HG03354 (cell line): Measurements from ENCODE around the gene TIMM10.
"Not testable (repeated sequence)": the region's sequence is repeated elsewhere in the genome, so short reads cannot be mapped to it uniquely, and the experiment has no call there.

ENCODE experiments used
- ATAC-seq: cut with Tn5 transposase; IDR thresholded peaks from one replicate; pipeline ENCODE4 v1.9.1; 2021; ENCODE audit warnings: mild to moderate bottlenecking; ENCODE audit not compliant: unreplicated experiment, poor library complexity, severe bottlenecking

TIMM10 gene

DNA sequence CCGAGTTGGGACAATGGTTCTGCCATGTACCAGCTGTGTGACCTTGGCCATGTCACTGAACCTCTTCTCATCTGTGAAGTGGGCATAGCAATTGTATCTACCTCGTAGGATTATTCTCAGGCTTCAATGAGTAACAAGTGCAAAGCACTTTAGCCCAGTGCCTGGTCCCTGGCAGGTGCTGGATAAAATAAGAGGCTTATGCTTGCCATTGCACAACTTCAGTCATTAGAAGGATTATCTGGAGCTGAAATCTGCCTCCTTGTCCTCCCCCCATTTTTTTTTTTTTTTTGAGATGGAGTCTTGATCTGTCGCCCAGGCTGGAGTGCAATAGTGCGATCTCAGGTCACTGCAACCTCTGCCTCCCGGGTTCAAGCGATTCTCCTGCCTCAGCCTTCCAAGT is 14.0 kb upstream of the TIMM10 start:
- ATAC-seq = no peak

GRCh38 chr11:57543593-57543992 is 13.0 kb upstream of the TIMM10 start:
- no peak for ATAC-seq

- ATAC-seq = no peak
Observed at GRCh38 chr11:57542582-57542981, 12.0 kb upstream of the TIMM10 start.

DNA sequence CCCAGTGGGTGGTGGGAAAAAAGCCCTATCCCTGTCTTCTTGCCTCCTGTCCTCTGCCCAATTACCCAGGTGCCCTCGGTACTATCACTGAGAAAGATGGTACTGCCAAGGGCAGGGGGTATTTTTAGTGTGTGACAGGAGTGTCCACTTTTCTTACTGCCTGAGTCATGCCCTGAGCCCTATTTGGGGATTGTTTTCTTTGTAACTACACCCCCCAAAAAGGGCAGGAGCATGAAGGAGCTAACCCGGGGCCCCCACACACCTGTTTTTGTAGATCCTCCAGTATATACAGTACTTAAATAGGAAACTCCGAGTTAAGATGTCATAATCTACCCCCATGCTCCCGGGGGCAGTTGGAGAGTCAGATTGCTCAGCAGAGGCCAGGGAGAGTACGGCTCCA is 10.6 kb upstream of the TIMM10 start:
- no peak for ATAC-seq

DNA sequence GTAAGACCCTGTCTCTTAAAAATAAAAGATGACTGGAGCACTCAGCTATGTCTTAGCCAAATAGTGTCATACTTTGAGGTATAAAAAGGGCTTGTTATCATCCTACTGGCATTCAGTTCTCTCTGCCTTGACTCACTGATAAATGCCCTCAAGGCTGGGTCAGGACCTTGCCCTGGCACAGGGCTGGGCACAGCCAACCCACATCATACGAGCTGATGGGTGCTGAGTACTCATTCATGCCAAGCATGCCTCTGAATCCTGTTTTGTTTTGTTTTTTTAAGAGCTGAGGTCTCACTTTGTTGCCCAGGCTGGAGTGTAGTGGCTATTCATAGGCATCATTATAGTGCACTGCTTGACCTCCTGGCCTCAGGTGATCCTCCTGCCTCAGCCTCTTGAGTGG is 8.8 kb upstream of the TIMM10 start:
- no peak for ATAC-seq

GRCh38 chr11:57536947-57537619 is 6.5 kb upstream of the TIMM10 start, which contains the start of gene SMTNL1:
Gene SMTNL1, plus strand, starts transcription at chr11:57537595. Its CDS starts 5,048 bp downstream, at chr11:57542643.
- no peak for ATAC-seq

DNA sequence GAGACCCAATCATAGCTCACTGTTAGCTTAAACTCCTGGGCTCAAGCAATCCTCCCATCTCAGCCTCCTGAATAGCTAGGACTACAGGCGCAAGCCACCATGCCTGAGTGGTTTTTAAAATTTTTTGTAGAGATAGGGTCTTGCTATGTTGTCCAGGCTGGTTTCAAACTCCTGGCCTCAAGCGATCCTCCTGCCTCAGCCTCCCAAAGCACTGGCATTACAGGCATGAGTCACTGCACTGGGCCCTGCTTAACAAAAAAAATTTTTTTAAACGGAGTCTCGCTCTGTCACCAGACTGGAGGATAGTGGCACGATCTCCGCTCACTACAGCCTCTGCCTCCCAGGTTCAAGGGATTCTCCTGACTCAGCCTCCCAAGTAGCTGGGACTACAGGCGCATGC is 3.9 kb upstream of the TIMM10 start:
- ATAC-seq = not testable (repeated sequence)

- no peak for ATAC-seq
Observed at GRCh38 chr11:57530215-57530595, 349 bp downstream of the TIMM10 start.

DNA sequence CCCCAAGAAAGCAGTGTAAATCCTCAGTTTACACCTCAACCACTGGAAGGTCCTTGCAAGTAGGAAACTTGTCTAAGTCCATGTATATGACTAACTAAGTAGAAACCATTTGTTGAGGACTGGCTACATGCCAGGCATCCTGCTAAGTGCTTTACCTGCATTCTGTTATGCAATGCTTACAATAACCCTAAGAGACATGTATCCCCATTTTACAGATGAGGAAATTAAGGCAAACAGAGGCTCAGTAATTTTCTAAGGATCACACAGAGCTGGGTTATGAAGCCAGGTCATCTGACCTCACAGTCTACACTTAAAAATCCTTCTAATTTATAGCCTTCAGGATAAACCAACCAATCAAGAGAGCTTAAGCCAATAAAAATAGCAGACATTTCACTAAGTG is 1.5 kb downstream of the TIMM10 start:
- no peak for ATAC-seq

DNA sequence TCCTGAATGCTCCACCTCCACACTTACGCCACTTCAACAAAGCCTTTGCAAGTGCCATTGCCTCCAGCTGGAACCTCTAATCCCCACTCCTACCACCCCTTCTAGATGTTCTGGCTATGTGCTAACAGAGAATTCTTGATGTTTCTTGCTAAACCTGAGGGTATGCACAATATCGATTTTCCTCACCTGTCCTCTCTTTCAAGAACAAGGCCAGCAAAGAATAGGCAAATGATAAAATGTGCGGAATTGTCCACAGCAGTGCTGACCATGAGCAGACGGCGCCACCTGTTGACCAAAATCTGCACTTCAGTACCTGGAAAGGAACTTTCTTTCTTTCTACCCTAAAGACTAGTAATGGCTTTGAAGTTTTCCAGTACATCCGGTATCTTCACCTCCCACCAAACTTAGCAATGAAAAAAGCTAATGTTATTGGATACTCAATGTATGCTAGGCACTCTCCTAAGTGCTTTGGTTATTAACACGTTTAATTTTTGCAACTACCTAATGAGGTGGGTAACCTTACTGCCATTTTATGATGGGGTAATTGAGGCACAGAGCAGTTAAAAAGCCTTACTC is 3.4 kb downstream of the TIMM10 start:
- no peak for ATAC-seq

DNA sequence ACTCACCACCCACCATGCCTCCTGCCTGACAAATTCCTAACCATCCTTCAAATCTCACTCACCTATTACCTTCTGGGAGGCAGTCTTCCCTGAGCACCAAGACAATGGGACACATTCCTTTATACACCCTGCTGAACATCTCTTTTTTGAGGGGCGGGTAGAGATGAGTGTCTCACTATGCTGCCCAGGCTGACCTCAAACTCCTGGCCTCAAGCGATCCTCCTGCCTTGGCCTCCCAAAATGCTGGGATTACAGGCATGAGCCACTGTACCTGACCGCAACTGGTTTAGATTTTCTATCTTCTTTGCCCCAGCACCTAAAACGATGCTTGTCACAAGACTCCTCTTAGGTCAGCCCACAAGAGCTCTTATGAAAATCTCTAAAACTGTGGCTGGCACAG is 7.1 kb downstream of the TIMM10 start:
- no peak for ATAC-seq

GRCh38 chr11:57521116-57521515 is 9.4 kb downstream of the TIMM10 start:
- no peak for ATAC-seq

GRCh38 chr11:57516061-57516443 is 14.5 kb downstream of the TIMM10 start:
- no peak for ATAC-seq

DNA sequence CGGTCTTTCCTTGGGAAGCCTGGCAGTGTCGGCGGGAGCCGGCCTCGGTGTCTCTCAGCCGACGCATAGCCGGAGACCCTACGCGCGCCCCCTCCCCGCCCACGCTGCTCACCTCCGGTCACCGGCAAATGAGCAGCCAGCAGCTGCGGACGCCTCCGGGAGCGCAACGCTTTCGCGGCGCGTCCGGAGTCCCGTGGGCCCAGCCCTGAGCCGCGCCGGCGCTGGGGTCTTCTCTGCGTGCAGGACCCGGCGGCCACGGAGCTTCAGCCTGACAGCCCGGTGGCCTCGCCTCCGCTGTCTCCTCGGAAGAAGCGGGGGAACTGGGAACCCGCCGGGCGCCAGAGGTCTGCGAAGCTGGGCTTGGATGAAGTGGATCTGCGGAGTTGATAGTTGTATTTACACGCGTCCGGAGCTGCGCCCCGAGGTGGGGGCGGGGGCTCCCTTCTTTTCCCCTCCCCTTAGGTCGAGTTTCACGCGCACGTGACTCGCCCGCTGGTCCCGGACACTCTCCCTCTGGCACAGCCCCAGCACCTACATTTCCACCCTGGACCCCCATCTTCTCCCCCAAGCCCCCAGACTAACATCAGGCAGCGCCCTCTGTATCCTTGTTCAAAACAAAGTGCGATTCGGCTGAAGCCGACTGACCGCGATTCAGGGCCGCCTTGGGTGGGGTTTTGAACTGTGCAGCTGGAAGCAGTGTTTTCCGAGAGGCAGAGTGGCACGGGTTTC is 15.1 kb downstream of the TIMM10 start, which contains the start of gene SLC43A1:
Gene SLC43A1, minus strand, starts transcription at position 371 of the 729 bp plus-strand sequence. CDS start 1,591 bp downstream, outside the sequence.
- ATAC-seq = peak; percentile 49

DNA sequence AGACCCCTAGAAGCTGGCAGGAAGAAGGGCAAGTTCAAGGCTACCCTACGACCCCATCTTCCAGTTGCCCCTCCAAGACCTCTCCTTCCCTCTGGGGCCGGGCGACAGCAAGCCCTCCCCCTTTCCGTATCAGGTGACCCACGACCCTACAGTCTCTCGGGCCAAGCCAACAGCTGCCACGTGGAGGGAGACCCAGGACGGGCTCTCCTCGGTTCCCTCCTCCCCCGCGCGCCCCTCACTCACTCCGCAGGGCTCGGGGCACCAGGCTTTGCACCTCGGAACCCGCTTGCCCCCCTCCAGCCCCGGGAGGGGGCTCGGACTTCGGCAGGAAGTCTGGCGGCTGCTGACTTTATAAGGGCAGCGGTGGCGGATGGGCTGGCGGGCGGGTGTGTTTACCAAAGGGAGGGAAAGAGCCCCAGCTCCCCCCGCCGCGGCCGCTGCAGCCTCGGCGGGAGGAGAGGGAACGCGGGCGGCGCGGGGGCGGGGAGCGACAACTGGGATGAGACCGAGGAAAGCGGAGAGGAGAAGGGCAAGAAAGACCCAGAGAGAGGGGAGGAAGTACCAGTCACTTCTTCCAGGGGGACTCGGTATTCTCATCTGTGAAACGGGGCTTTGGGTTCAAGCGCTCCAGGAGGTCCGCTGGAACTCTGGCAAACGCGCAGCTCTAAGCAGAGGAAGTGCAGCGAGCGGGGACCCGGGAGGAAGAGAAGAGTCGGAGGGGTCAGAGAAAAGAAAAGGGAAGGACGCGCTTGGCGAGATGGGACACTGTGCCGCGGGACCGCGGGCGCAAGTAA is 15.8 kb downstream of the TIMM10 start:
- peak; percentile 54 for ATAC-seq

DNA sequence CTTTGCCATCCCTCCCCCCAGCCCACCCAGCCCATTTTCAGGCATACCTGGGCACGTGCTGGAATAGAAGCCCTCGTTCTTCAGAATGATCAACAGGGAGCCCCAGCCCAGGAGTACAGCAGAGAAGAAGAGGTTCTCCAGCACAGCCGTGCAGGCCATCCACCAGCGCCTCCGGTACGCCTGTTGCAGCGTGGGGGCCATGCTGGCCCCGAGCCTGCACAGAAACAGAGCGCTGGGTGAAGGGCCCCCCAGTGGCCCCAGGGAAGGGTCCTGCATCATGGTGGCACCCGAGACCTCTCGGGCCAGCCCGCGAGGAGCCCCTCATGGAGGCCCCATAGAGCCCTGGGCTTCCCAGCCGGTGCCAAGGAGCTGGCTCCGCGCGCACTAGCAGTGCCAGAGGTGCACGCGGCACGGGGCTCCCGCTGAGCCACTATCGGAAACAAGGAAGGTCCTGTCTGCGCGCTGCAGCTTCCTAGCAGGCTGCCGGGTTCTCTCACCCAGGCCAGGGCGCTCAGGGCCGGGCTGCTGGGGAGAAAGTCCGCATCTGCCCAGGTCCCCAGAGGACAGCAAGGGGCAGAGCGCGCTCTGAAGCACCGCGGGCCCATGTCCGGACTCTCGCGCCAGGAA is 16.5 kb downstream of the TIMM10 start:
- ATAC-seq = peak; percentile 38

- no peak for ATAC-seq
Observed at GRCh38 chr11:57513452-57513795, 17.1 kb downstream of the TIMM10 start.

DNA sequence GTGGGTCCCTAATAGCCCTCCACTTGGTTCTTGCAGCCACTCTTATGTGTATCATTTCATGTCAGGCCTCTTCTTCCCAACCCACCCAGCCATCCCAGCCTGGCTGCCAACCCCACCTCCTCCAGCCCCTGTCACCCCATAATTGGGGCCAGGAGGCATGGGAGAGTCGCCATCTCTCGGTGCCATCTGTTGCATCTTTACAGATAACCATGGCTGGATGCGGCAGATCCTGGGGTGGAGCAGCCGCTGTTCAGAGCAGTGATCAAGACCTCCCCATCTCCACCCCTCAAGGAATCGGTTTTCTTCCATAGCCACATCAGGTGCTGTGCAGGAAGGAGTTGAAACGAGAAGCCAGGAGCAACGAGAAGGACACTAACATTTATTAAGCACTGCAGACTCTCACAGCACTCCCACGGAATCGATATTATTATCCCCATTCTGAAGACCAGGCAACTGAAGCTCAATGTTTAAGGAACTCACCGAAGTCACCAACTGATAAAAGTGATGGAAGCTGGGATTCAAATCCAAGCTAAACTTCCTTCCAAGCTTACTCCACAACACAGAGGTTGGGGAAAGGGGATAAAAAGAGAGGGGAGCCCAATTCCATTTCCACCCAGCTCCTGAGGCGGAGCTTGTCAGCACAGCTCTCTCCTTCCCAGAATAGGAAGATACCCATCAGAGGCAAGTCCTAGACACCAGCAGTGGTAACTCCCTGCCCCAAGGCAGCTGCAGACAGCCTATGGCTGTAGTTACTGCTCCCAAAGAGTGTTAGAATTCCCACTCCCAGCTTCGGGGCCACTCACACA is 17.7 kb downstream of the TIMM10 start:
- no peak for ATAC-seq
